Measurements from ENCODE around the gene ABCC11.

ABCC11 gene

DNA sequence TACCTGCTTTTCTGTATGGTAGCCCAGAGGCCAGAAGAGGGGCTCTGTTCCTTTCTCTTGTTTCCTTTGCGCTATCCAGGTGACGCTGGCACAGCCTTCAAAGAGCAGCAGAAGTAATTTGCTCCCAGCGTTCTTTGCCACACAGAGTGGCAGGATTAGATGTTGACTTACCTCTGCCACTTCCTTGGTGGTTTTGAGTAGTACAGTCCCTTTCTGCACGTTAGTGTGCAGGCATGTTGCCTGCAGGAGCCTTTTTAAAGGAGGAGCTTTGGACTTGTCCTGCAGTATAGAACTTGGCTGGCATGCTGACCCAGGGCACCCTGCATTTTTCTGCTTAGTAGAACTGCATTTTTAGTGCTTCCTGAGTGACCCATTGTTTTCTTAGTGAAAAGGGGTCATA is at the start of gene ABCC11:
Gene ABCC11, minus strand, starts transcription at position 229 of the 400 bp plus-strand sequence. CDS start 15,618 bp downstream, outside the sequence.
- H3K27ac ChIP-seq (ENCODE audit: low read depth, low read length): no peak within 1 kb of the TSS

DNA sequence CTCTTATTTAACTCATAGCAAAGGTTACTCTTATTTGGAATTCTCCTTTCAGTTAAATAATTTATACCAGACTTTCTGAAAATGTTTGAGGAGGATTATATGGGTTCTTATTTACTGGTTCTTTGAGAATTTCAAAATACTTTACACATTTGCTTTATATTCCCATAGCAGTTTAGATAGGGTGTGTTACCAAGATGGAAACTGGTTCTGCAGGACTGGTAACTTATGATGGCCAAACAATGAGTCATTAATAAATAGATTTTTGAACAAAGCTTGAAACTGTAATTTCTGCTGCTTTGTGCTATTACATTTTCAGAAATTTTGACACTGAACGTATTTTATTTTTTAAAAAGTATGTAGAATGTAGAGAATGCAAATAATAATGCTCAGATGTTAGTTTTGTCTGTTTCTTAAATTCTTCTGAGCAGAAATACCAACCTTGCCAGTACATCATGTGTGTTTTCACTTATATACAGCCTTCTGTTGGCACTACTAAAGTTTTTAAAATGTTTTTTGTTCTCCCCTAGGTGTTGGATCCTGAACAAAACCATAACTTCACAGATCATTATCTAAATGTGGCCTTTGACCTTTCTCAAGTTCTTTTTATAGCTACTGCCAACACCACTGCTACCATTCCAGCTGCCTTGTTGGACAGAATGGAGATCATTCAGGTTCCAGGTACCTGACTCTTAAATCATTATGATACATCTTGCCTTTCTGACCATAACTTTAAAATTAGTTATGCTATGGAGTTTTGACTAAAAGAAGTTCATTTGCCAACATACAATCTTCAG is 48.3 kb upstream of the ABCC11 start:
- no peak overlapping the region for H3K27ac ChIP-seq (ENCODE audit: low read depth, low read length)
- H3K36me3 ChIP-seq (ENCODE audit: control insufficient read depth, insufficient read depth, low read length): peaks cover 8% of the 10 kb centered on the region
- no peaks in the 10 kb centered on the region for H3K27me3 ChIP-seq (ENCODE audit: control insufficient read depth, insufficient read depth, low read length)
- H3K9ac ChIP-seq (ENCODE audit: low read length): no peak overlapping the region
- H3K4me3 ChIP-seq (ENCODE audit: low read length): no peak overlapping the region
- no peaks in the 10 kb centered on the region for H3K4me1 ChIP-seq (ENCODE audit: control insufficient read depth, insufficient read depth, low read length)

More for the DNA sequence above, at the start of gene ABCC11:
- H3K4me3 ChIP-seq (ENCODE audit: low read length): no peak within 1 kb of the TSS
- no peaks in the 10 kb centered on the region for H3K27me3 ChIP-seq (ENCODE audit: control insufficient read depth, insufficient read depth, low read length)
- H3K36me3 ChIP-seq (ENCODE audit: control insufficient read depth, insufficient read depth, low read length): no peaks in the 10 kb centered on the region
- peaks cover 10% of the 10 kb centered on the region for H3K4me1 ChIP-seq (ENCODE audit: control insufficient read depth, insufficient read depth, low read length)
- no peak within 1 kb of the TSS for H3K9ac ChIP-seq (ENCODE audit: low read length)

DNA sequence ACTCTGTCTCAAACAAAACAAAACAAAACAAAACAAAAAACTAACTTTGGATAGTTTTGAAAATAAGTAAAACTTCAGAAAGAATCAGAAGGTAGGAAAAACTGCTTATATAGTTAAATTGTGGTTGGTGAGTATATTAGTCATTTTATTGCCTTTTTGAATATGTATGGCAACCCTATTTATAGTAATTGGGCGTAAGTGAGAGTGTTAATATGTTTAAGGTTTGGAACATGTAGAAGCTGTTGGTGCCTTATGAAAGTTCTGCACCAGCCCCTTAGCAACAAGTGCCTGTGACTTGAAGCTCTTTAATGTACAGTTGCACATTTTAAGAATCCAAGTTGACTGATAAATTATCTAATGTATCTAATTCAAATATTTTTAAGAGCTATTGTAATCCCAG is 47.4 kb upstream of the ABCC11 start:
- Histone ChIP-seq H3K9ac (ENCODE audit: low read length) (no peak overlapping the region), H3K36me3 (ENCODE audit: control insufficient read depth, insufficient read depth, low read length) (peaks cover 12% of the 10 kb centered on the region), H3K4me3 (ENCODE audit: low read length) (no peak overlapping the region), H3K27me3 (ENCODE audit: control insufficient read depth, insufficient read depth, low read length) (no peaks in the 10 kb centered on the region), H3K27ac (ENCODE audit: low read depth, low read length) (no peak overlapping the region), H3K4me1 (ENCODE audit: control insufficient read depth, insufficient read depth, low read length) (no peaks in the 10 kb centered on the region)

DNA sequence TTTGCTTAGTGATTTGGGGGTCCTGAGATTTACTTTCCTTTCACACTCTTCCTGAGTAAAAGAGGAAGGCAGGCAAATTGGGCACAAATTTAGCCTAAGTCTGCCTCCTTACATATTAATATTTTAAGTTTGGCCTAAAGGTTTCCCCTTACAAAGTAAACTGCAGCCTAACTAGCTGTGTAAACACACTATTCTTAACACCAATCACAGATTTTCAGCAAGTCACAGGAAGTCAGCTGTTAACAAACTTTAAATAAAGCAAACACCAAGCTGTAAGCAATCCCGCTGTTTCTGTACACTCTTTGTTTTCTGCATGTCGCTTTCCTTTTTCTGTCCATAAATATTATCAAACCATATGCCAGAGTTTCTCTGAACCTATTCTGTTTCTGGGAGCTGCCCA is 45.1 kb upstream of the ABCC11 start:
- Histone ChIP-seq H3K4me3 (ENCODE audit: low read length) (no peak overlapping the region), H3K9ac (ENCODE audit: low read length) (no peak overlapping the region), H3K27ac (ENCODE audit: low read depth, low read length) (no peak overlapping the region), H3K4me1 (ENCODE audit: control insufficient read depth, insufficient read depth, low read length) (no peaks in the 10 kb centered on the region), H3K36me3 (ENCODE audit: control insufficient read depth, insufficient read depth, low read length) (peaks cover 10% of the 10 kb centered on the region), H3K27me3 (ENCODE audit: control insufficient read depth, insufficient read depth, low read length) (no peaks in the 10 kb centered on the region)

DNA sequence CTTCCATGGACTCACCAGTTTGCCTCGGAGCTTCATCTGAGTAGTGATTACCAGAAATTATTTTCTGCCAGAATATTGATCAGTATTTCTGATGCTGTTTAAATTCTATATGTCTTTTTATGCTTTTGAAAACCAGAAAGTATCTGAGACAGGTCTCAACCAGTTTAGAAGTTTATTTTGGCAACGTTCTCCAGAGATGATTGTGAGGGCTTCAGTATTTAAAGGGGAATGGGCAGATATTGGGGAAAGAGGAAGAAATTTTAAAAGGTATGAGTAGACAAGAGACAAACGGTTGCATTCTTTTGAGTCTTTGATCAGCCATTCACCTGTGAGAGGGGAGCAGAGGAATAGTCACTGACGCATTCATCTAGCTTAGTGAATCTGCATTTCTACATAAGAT is 44.4 kb upstream of the ABCC11 start:
- no peaks in the 10 kb centered on the region for H3K27me3 ChIP-seq (ENCODE audit: control insufficient read depth, insufficient read depth, low read length)
- H3K4me3 ChIP-seq (ENCODE audit: low read length): no peak overlapping the region
- no peak overlapping the region for H3K27ac ChIP-seq (ENCODE audit: low read depth, low read length)
- H3K4me1 ChIP-seq (ENCODE audit: control insufficient read depth, insufficient read depth, low read length): no peaks in the 10 kb centered on the region
- peaks cover 12% of the 10 kb centered on the region for H3K36me3 ChIP-seq (ENCODE audit: control insufficient read depth, insufficient read depth, low read length)
- no peak overlapping the region for H3K9ac ChIP-seq (ENCODE audit: low read length)

DNA sequence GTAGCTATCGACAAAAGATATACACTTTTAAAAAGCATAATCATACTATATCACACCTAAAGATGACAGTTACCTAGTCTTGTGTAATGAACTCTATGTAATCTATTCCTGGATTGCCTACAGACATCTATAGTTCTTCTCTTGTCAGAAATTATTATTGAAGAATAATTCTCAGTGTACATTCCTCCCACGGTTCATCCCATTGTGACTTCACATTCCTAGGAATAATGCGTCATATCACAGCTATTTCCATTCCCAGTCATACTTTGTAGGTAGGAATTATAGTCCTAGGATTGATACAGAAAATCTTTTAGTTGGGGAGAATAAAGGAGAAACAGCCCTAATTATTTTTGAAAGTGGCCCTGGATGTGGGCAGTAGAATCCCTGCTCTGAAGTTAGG is 44.0 kb upstream of the ABCC11 start:
- no peaks in the 10 kb centered on the region for H3K4me1 ChIP-seq (ENCODE audit: control insufficient read depth, insufficient read depth, low read length)
- no peak overlapping the region for H3K27ac ChIP-seq (ENCODE audit: low read depth, low read length)
- no peak overlapping the region for H3K4me3 ChIP-seq (ENCODE audit: low read length)
- H3K36me3 ChIP-seq (ENCODE audit: control insufficient read depth, insufficient read depth, low read length): peaks cover 16% of the 10 kb centered on the region
- no peak overlapping the region for H3K9ac ChIP-seq (ENCODE audit: low read length)
- no peaks in the 10 kb centered on the region for H3K27me3 ChIP-seq (ENCODE audit: control insufficient read depth, insufficient read depth, low read length)

DNA sequence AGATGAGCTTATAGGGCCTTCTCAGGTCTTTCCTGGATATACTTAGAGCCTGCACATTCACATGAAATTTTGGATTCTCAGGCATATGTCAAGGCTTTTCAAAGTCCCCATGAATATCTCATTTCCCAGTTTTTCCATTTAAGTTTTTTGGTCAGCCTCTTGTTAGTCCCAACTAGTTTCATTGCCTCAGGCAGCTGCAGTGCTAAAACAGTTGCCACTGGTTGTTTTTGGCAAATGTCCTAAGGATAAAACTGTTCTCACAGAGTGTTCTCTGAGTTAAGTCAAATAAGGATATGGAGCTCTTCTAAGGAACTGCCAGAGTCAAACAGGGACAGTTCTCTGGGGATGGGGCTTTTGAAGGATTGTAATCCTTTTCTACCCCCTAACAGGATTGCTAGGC is 39.9 kb upstream of the ABCC11 start:
- Histone ChIP-seq H3K27me3 (ENCODE audit: control insufficient read depth, insufficient read depth, low read length) (no peaks in the 10 kb centered on the region), H3K36me3 (ENCODE audit: control insufficient read depth, insufficient read depth, low read length) (peaks cover 19% of the 10 kb centered on the region), H3K4me3 (ENCODE audit: low read length) (no peak overlapping the region), H3K9ac (ENCODE audit: low read length) (no peak overlapping the region), H3K27ac (ENCODE audit: low read depth, low read length) (no peak overlapping the region), H3K4me1 (ENCODE audit: control insufficient read depth, insufficient read depth, low read length) (peaks cover 3% of the 10 kb centered on the region)

DNA sequence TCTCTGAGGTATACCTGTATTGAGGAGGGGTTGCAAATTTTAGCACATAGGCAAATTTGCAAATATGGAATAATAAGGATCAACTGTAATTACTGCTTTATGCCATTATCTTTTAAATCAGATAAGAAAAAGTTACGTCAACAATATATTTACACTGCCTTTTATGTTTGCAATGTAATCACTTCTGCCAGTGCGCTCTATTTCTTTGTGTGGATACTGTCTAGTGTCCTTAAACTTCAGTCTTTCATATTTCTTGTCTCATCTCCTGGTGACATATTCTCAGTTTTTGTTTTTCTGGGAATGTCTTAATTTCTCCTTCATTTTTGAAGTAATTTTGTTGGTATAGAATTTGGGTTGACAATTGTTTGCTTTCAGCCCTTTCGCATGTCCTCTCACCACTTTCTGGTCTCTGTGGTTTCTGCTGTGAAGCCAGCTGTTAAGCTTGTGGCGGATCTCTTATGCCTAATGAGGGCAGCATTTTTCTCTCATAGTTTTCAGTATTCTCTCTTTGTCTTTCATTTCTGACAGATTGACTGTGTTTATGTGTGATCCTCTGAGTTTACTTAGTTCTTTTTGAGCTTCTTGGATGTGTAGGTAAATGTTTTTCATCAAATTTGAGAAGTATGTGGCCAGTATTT is 37.6 kb upstream of the ABCC11 start:
- H3K27ac ChIP-seq (ENCODE audit: low read depth, low read length): no peak overlapping the region
- H3K27me3 ChIP-seq (ENCODE audit: control insufficient read depth, insufficient read depth, low read length): no peaks in the 10 kb centered on the region
- no peak overlapping the region for H3K4me3 ChIP-seq (ENCODE audit: low read length)
- peaks cover 16% of the 10 kb centered on the region for H3K36me3 ChIP-seq (ENCODE audit: control insufficient read depth, insufficient read depth, low read length)
- no peak overlapping the region for H3K9ac ChIP-seq (ENCODE audit: low read length)
- H3K4me1 ChIP-seq (ENCODE audit: control insufficient read depth, insufficient read depth, low read length): peaks cover 3% of the 10 kb centered on the region

DNA sequence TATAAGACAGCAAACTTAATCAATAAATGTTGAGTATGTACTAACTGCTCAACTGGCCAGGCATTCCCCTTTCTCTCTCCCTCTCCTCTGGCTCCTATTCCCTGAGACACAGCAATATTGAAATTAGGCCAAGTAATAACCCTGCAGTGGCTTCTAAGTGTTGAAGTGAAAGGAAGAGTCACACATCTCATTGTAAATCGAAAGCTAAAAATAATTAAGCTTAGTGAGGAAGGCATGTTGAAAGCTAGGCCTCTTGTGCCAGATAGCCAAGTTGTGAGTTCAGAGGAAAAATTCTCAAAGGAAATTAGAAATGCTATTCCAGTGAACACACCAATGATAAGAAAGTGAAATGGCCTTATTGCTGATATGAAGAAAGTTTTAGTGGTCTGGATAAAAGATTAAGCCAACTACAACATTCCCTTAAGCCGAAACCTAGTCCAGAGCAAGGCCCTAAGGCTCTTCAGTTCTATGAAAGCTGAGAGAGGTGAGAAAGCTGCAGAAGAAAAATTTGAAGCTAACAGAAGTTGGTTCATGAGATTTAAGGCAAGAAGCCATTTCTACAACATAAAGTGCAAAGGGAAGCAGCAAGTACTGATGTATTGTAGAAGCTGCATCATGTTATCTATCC is 35.4 kb upstream of the ABCC11 start:
- H3K4me1 ChIP-seq (ENCODE audit: control insufficient read depth, insufficient read depth, low read length): peaks cover 3% of the 10 kb centered on the region
- no peak overlapping the region for H3K9ac ChIP-seq (ENCODE audit: low read length)
- no peak overlapping the region for H3K27ac ChIP-seq (ENCODE audit: low read depth, low read length)
- no peak overlapping the region for H3K4me3 ChIP-seq (ENCODE audit: low read length)
- peaks cover 16% of the 10 kb centered on the region for H3K36me3 ChIP-seq (ENCODE audit: control insufficient read depth, insufficient read depth, low read length)
- no peaks in the 10 kb centered on the region for H3K27me3 ChIP-seq (ENCODE audit: control insufficient read depth, insufficient read depth, low read length)

DNA sequence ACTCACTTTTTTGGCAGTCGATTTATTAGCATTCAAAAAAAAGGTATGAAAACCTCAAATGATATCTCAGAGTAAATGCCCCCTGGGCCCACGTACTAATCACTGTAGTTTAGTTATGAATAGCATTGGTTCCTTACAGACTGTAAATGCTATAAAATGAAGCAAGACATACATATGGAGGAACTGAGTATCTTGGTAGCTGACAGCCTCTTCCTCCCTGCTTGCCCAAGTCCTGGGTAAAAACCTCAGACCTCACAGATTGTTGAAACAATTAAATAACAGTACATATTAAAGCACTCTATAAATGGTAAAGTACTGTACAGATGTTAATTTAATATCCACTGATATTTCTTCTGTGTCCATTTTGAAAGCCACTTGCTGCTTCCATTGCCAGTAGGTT is 33.2 kb upstream of the ABCC11 start:
- no peak overlapping the region for H3K4me3 ChIP-seq (ENCODE audit: low read length)
- peaks cover 5% of the 10 kb centered on the region for H3K36me3 ChIP-seq (ENCODE audit: control insufficient read depth, insufficient read depth, low read length)
- no peaks in the 10 kb centered on the region for H3K27me3 ChIP-seq (ENCODE audit: control insufficient read depth, insufficient read depth, low read length)
- H3K4me1 ChIP-seq (ENCODE audit: control insufficient read depth, insufficient read depth, low read length): peaks cover 8% of the 10 kb centered on the region
- no peak overlapping the region for H3K27ac ChIP-seq (ENCODE audit: low read depth, low read length)
- H3K9ac ChIP-seq (ENCODE audit: low read length): no peak overlapping the region

DNA sequence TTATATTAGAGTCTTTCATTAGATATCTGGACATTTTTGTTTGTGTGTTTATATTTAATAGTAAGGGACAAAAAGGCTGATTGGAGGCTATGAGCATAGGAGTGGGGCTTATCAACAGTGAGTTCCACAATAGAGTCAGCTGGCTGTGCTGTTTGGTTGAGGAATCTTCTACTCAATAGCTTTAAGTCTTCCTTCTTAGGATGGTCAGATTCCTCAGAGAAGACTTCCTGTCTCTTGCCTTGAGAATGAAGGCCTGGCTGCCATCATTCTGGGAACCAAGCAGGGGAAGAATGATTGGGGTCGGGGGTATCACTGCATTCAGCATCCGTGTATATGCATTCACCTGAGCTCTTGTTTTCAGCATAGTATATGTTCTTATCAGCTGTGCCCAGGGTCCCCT is 31.9 kb upstream of the ABCC11 start:
- no peak overlapping the region for H3K27ac ChIP-seq (ENCODE audit: low read depth, low read length)
- peaks cover 3% of the 10 kb centered on the region for H3K36me3 ChIP-seq (ENCODE audit: control insufficient read depth, insufficient read depth, low read length)
- peaks cover 8% of the 10 kb centered on the region for H3K4me1 ChIP-seq (ENCODE audit: control insufficient read depth, insufficient read depth, low read length)
- no peaks in the 10 kb centered on the region for H3K27me3 ChIP-seq (ENCODE audit: control insufficient read depth, insufficient read depth, low read length)
- no peak overlapping the region for H3K9ac ChIP-seq (ENCODE audit: low read length)
- no peak overlapping the region for H3K4me3 ChIP-seq (ENCODE audit: low read length)

DNA sequence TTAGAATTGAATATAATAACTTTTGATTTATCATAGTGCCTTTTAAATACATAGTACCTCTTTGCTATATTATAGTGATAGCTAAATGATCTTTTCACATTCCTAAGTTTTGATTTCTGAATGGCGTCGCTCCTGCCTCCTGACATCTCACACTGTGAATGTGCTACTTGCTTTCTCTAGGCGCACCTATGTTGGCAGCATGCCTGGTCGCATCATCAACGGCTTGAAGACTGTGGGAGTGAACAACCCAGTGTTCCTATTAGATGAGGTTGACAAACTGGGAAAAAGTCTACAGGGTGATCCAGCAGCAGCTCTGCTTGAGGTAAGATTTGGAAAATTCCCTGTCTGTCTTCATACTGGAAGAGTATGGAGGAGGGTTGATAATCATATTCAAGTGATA is 29.8 kb upstream of the ABCC11 start:
- H3K36me3 ChIP-seq (ENCODE audit: control insufficient read depth, insufficient read depth, low read length): peaks cover 3% of the 10 kb centered on the region
- H3K27ac ChIP-seq (ENCODE audit: low read depth, low read length): no peak overlapping the region
- H3K27me3 ChIP-seq (ENCODE audit: control insufficient read depth, insufficient read depth, low read length): no peaks in the 10 kb centered on the region
- H3K4me3 ChIP-seq (ENCODE audit: low read length): no peak overlapping the region
- H3K9ac ChIP-seq (ENCODE audit: low read length): no peak overlapping the region
- H3K4me1 ChIP-seq (ENCODE audit: control insufficient read depth, insufficient read depth, low read length): peaks cover 5% of the 10 kb centered on the region

Measured in rectal smooth muscle tissue (tissue), 1 donor.